Erythroblast (primary cell): ENCODE data around the gene TAF1L.
"Not testable (repeated sequence)": the region's sequence is repeated elsewhere in the genome, so short reads cannot be mapped to it uniquely, and the experiment has no call there.

Source experiments
- DNase-seq, 2 experiments: peaks; one replicate each; lab custom pipeline; 2025; lab: John Stamatoyannopoulos, UW
- GATA1 ChIP-seq: IDR thresholded peaks from 2 replicates; pipeline ENCODE4 v1.6.1; 2011; ENCODE audit warnings: low read depth, mild to moderate bottlenecking, control low read depth, low read length, moderate library complexity
- POLR2A ChIP-seq: IDR thresholded peaks from 2 replicates; pipeline ENCODE4 v1.6.1; 2011; ENCODE audit warnings: mild to moderate bottlenecking, low read length

The TAF1L gene, protein sequence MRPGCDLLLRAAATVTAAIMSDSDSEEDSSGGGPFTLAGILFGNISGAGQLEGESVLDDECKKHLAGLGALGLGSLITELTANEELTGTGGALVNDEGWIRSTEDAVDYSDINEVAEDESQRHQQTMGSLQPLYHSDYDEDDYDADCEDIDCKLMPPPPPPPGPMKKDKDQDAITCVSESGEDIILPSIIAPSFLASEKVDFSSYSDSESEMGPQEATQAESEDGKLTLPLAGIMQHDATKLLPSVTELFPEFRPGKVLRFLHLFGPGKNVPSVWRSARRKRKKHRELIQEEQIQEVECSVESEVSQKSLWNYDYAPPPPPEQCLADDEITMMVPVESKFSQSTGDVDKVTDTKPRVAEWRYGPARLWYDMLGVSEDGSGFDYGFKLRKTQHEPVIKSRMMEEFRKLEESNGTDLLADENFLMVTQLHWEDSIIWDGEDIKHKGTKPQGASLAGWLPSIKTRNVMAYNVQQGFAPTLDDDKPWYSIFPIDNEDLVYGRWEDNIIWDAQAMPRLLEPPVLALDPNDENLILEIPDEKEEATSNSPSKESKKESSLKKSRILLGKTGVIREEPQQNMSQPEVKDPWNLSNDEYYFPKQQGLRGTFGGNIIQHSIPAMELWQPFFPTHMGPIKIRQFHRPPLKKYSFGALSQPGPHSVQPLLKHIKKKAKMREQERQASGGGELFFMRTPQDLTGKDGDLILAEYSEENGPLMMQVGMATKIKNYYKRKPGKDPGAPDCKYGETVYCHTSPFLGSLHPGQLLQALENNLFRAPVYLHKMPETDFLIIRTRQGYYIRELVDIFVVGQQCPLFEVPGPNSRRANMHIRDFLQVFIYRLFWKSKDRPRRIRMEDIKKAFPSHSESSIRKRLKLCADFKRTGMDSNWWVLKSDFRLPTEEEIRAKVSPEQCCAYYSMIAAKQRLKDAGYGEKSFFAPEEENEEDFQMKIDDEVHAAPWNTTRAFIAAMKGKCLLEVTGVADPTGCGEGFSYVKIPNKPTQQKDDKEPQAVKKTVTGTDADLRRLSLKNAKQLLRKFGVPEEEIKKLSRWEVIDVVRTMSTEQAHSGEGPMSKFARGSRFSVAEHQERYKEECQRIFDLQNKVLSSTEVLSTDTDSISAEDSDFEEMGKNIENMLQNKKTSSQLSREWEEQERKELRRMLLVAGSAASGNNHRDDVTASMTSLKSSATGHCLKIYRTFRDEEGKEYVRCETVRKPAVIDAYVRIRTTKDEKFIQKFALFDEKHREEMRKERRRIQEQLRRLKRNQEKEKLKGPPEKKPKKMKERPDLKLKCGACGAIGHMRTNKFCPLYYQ (N-terminal part only)

DNA sequence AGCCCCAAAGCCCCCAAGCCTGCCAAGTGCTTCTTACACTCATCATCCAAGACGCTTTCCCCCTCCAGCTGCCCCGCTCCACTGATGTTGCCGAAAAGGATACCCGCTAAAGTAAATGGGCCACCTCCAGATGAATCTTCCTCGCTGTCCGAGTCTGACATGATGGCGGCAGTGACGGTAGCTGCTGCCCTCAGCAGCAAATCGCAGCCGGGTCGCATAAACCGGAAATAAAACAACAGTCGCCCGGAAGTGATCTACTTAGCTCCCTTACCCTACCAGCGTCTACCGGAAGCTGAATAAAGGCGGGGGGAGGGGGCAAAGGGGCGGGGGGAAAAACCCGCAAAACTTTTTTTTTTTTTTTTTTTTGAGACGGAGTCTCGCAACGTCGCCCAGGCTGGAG is at the start of gene TAF1L:
Gene TAF1L (minus strand): TSS at position 308 of the 400 bp plus-strand sequence. CDS start 90 bp downstream, at position 218.
- DNase-seq, result no peak
- TF ChIP-seq GATA1, result no peak
- no peak for TF ChIP-seq POLR2A

DNA sequence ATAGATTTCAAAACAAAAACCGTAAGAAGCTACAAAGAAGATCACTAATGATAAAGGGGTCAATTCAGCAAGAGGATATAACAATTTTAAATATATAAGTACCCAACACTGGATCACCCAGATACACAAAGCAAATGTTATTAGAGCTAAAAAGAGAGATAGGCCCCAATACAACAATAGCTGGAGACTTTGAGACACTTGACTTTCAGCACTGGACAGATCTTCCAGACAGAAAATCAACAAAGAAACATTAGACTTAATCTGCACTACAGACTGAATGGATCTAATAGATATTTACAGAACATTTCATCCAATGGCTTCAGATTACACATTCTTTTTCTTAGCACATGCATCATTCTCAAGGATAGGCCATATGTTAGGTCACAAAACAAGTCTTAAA is 46.3 kb upstream of the TAF1L start:
- DNase-seq, result no peak
- no peak for TF ChIP-seq GATA1
- no peak for TF ChIP-seq POLR2A

DNA sequence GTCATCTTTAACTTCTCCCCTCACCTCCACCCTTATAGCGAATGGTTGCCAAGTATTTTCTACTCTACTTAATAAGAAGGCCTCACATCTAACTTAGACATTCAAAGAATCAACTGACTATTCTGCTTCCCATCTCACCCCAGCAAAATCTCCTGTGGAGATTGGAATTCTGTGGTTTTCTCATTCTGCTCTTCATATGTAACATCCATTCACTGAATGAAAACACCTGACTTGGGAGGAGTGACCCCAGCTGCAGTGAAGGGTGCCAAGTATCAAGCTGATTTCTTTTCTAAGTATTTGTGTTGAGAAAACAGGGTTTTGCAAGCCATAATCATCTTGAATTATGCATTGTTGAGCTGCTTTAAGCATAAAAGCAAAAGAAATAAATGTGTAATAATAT is 42.5 kb upstream of the TAF1L start:
- no peak for DNase-seq
- TF ChIP-seq GATA1, result no peak
- TF ChIP-seq POLR2A, result no peak

DNA sequence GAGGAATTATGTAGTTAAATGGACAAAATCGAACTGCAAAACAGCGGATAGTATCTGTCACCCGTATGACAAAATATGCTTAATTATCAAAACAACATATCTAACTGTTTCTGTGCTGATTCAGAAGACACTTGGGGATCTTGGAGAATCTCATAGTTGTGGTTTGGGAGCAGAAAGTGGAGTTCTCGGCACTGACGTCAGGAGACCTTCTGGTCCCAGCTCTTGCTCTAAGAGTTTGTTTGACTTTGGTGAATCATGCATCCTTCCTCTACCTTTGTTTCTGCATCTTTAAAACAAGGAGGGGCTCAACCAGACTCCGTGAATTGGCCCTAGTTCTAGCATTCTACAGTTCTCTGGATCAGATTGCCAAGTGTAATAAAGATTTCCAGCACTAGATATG is 37.0 kb upstream of the TAF1L start:
- TF ChIP-seq POLR2A (no peak), GATA1 (no peak)

DNA sequence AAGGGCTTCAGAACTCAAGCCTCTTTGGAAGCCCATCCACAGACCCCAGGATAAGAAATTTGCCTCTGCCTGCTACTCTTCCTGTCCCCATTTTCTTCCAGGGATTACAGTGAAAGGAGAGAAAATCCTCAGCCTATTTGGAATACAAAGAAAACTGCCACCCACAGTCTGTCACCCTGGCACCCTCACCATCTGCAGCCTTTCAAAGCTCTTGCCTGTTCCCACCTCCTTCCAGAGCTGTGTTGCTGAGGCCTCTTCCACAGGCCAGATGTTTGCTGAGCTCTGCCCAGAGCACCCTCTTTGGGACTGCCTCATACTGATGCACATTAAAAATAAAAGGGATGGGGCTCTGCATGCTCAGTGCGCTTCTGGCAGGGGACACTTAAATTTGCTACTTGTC is 35.9 kb upstream of the TAF1L start:
- no peak for DNase-seq
- TF ChIP-seq GATA1 (no peak), POLR2A (no peak)

More for the DNA sequence above, 37.0 kb upstream of the TAF1L start:
- no peak for DNase-seq

DNA sequence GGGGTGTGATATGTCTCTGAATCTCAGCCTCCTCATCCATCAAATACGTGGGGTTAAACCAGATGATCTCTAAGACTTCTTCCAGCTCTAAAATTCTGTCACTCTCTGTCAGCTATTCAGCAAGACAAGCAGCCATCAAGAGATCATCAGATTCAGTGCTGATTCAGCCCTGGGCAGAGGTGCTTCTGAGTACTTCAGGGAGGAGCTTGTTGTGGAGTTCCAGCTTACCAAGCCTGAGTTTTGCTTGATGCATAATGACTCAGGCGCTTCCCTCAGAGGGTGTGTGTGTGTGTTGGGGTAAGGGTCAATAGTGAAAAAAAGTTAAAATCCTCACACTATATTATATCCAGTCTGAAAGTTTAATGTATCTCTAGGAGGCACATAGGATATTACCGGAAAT is 29.6 kb upstream of the TAF1L start:
- TF ChIP-seq GATA1 (no peak), POLR2A (no peak)
- DNase-seq, result no peak

DNA sequence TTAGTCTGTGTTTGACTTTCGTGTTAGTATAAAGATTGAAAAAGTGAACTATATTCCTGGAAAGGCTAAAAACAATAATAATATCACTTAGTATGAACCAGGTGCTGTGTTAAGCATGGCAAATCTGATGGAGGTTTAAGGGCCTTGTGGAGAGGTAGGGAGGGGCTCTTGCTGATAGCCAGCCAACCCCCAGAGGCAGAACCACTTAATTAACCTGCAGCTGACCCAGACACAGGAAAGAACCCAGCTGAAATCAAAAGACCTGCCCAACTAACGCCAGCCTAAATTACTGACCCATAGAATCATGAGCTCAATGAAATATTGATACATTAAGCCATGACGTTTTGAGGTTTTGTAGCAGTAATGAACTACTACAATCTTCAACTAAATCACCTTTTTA is 28.3 kb upstream of the TAF1L start:
- no peak for DNase-seq
- TF ChIP-seq POLR2A (no peak), GATA1 (no peak)

DNA sequence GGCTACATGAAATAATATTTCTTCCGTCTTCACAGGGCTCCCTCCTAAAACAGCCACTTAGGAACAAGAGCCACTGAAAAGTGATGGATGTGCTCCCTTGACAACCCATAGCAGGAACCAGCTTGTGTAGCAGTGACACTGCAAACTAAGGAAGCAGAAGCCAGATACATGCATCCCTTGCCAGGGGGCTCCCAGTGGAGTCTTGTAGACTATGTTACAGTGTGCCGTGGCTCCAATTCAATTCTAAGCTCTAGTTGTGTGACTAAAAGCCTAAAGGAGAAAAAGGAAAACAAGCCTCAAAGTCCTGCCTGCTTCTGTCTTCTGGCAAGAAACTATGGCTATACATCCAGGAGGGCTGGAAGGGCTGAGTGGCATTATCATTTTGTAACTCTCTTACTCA is 12.2 kb upstream of the TAF1L start:
- TF ChIP-seq POLR2A (no peak), GATA1 (no peak)
- DNase-seq, result no peak

DNA sequence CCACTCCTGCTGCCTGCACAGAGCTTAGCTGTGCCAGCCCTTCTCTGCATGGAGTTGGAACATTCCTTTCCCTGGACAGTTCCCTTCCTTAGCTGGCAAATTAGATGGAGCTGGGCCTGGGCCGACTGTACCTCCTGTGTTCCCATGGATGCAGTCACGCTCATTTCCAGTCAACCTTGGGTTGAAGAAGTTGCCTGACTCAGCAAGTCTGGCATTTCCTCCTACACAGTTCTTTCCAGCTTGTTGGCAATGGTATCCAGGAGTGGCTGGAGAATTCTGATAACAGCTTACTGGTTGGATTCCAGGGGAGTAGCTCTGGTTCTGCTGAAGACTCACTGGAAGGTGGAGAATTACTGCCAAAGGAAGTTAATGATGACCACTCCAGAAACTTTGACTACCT is 9.2 kb upstream of the TAF1L start:
- DNase-seq, result no peak
- TF ChIP-seq POLR2A, result no peak
- no peak for TF ChIP-seq GATA1

DNA sequence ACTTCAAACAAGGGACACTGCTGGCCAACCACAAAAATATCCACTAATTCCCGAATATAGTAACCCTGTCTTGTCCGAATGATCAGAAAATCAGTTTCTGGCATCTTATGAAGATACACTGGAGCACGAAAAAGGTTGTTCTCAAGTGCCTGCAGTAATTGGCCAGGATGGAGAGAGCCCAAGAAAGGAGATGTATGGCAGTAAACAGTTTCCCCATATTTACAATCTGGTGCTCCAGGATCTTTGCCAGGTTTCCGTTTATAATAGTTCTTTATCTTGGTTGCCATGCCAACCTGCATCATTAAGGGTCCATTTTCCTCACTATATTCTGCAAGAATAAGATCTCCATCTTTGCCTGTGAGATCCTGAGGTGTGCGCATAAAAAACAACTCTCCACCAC is 2.3 kb downstream of the TAF1L start:
- DNase-seq, result not testable (repeated sequence)

DNA sequence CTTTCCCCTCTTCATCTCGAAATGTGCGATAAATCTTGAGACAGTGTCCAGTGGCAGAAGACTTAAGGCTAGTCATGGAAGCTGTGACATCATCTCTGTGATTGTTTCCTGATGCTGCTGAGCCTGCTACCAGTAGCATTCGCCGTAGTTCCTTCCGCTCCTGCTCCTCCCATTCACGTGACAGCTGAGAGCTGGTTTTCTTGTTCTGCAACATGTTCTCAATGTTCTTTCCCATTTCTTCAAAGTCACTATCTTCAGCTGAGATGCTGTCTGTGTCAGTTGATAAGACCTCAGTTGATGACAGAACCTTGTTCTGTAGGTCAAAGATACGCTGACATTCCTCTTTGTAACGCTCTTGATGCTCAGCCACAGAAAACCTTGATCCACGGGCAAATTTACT is 3.5 kb downstream of the TAF1L start:
- DNase-seq, result peak; percentile 15 to 59
- TF ChIP-seq POLR2A, result no peak
- TF ChIP-seq GATA1, result no peak

DNA sequence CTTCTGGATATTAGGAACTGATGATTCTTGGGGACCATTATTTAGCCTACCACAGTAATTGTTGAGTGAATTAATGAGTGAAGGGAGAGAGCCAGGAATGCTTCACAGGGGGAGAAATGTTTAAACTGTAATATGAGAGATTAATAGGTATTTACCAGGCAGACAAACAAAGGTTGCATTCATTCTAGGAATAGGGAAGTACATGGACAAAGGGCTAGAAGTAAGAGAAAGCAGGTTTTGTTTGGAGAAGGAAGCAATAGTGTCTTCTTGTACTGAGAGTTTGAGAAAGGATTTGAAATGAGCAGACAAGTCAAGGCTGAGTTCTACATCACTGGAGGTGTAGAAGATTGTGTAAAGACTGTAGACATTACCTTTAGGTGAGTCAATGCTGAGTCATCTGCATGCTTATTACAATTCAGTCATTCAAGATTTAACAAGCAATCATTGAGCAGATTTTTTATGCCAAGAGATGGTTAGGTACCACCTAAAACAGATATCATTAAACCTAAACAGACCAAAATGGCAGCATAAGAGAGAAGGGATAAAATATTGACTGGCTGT is 8.0 kb downstream of the TAF1L start:
- TF ChIP-seq GATA1, result no peak
- TF ChIP-seq POLR2A, result no peak
- DNase-seq, result no peak

DNA sequence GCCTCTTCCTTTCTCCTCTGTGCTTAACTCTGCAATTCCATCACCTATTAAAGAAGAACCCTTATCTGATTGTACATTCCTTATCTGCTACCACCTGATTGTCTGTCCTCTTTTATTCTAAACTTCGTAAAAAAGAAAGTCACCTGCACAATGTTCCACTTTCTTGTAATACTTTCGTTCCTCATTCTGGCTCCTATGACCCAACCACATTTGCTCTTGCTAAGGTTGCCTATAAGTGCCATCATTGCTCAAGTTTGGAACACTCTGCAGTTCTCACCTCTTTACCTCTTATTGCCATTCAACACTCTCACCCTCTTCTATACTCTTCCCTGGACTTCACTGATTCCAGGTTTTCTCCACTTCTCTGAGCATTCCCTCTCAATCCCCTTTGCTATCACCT is 10.1 kb downstream of the TAF1L start:
- DNase-seq, result no peak
- TF ChIP-seq GATA1 (no peak), POLR2A (no peak)

DNA sequence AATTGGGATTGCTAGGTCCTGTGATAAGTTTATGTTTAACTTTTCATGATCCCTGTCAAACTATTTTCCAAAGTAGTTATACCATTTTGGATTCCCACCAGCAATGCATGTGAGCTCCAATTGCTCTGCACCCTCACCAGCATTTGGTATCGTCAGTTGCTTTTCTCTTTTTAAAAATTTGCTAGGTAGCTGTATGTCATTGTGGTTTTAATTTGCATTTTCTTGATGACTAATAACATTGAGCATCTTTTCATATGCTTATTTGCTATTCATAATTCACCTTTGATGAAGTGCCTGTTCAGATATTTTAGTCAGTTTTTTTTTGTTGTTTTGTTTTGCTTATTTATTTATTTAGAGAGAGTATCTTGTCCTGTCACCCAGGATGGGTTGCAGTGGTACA is 12.5 kb downstream of the TAF1L start:
- DNase-seq, result no peak
- TF ChIP-seq GATA1, result no peak
- TF ChIP-seq POLR2A, result no peak
